ENCODE measurements around the gene VRK3. TPM values are rescaled to one million over a fixed set of nuclear protein-coding genes. Genes with fewer than 3 reads are reported as not detected.

Gene VRK3
- total and polyA plus RNA-seq, 2 of the 4 experiments (the other 2 are of a cell fraction), result 28.7 to 35.8 TPM

DNA sequence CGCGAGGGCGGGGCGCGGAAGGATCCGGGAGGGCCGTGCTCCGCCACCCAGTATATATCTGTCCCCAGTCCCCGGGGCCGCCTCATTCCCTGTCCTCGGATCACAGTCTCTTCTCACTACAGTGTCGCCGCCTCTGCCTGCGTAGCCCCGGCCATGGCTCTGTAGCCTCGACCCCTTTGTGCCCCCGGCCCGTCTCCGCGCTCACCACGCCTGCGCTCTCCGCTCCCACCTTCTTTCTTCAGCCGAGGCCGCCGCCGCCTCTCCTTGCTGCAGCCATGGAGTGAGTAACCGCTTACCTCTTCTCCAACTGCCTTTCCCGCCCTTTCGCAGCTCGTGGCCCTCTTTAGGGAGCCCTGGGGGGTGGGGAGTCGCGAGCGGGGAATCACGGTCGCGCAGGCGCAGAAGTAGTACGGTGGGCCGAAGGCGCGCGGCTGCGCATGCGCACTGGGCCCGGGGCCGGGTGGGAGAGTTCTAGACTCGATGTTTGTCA lies 96.0 kb downstream of the VRK3 start, which contains the start of the genes ATF5 and NUP62:
ATF5 (plus strand) TSS at position 85 of the 490 bp plus-strand sequence. CDS start 1,646 bp downstream, outside the sequence.
NUP62 (minus strand) TSS at position 384 of the 490 bp plus-strand sequence. CDS start 19,697 bp downstream, outside the sequence.
- H4K91ac ChIP-seq (ENCODE audit: insufficient read depth, low read depth, low read length), result peak within 1 kb of the TSS; percentile 93
- H3K56ac ChIP-seq (ENCODE audit: extremely low read depth, insufficient read depth, low read length), result peak within 1 kb of the TSS; percentile 91
- no peaks in the 10 kb centered on the region for H3K9me3 ChIP-seq (ENCODE audit: control insufficient read depth, insufficient read depth, low read length)
- H4K20me1 ChIP-seq (ENCODE audit: insufficient read depth, low read length), result peaks cover 10% of the 10 kb centered on the region; the same call in 1 of the 2 replicates
- BruUV-seq (replicated peaks), result TSS peak; percentile 81
- H3K9ac ChIP-seq (ENCODE audit: low read depth, low read length), result peak within 1 kb of the TSS; percentile 83
- DNase-seq, result peak; percentile 75
- H3K4me1 ChIP-seq (ENCODE audit: control insufficient read depth, insufficient read depth, low read length), result peaks cover 4% of the 10 kb centered on the region
- H3K18ac ChIP-seq (ENCODE audit: low read depth, low read length), result peak within 1 kb of the TSS; percentile 79
- WGBS, 2 experiments (ENCODE audit: extremely low coverage in 2 of 2, insufficient read length in 1 of 2), result 0% methylated on average over 14 of the region's 48 CpGs; no CpG with 5 or more reads in 1 of the 2 experiments
- dilution Hi-C loops (cut with HindIII; ENCODE audit: low sequenced_read_pairs, unreplicated experiment), result no loop called here
- peak within 1 kb of the TSS; percentile 82 to 98 for H4K8ac ChIP-seq (ENCODE audit: low read depth in 2 of 2, low read length in 2 of 2)
- H2BK5ac ChIP-seq (ENCODE audit: low read depth, low read length, poor library complexity, severe bottlenecking), result peak within 1 kb of the TSS; percentile 92
- H3K9me1 ChIP-seq (ENCODE audit: insufficient read depth, low read length), result peaks cover 14% of the 10 kb centered on the region
- H2BK15ac ChIP-seq (ENCODE audit: low read depth, low read length), result peak within 1 kb of the TSS; percentile 77; the same call in 1 of the 3 replicates
- H3K27ac ChIP-seq (ENCODE audit: insufficient read depth, low read length), result peak within 1 kb of the TSS; percentile 75
- peak within 1 kb of the TSS; percentile 97 for H3K4ac ChIP-seq (ENCODE audit: low read depth, low read length)
- H2AK9ac ChIP-seq (replicated peaks; ENCODE audit: low read depth, low read length, poor library complexity), result peak within 1 kb of the TSS; percentile 100
- H2BK120ac ChIP-seq (ENCODE audit: low read depth, low read length), result peak within 1 kb of the TSS; percentile 91
- peak within 1 kb of the TSS; percentile 93 for H3K23ac ChIP-seq (ENCODE audit: low read depth, low read length)
- H3K79me1 ChIP-seq (ENCODE audit: low read depth in 1 of 2, low read length in 2 of 2), result peaks cover 16 to 44% of the 10 kb centered on the region in 2 experiments
- H3K14ac ChIP-seq (replicated peaks; ENCODE audit: low read depth, low read length), result peak within 1 kb of the TSS; percentile 96
- peak within 1 kb of the TSS; percentile 73 for H4K5ac ChIP-seq (ENCODE audit: low read depth, low read length)
- intact Hi-C loops (cut with micrococcal nuclease), result no loop called here
- H2BK20ac ChIP-seq (ENCODE audit: low read depth, low read length), result peak within 1 kb of the TSS; percentile 72; the same call in 1 of the 2 replicates
- ATAC-seq (ENCODE audit: low read depth), result peak; percentile 59
- peaks cover 17% of the 10 kb centered on the region for H3K36me3 ChIP-seq (ENCODE audit: control insufficient read depth, insufficient read depth, low read length)
- H3K4me2 ChIP-seq (ENCODE audit: low read depth, low read length), result peak within 1 kb of the TSS; percentile 96
- peak within 1 kb of the TSS; percentile 80 for H3K4me3 ChIP-seq (ENCODE audit: insufficient read depth, low read depth, low read length)
- H3K27me3 ChIP-seq (ENCODE audit: control insufficient read depth, insufficient read depth, low read length), result no peaks in the 10 kb centered on the region
- POLR2A ChIA-PET (ENCODE audit: unreplicated experiment), result interaction anchor here (1.0 kb wide), 1 partner anchor 60 kb away, joined by 7 read pairs; no protein-coding TSS in a partner anchor
- in situ Hi-C loops (cut with MboI; ENCODE audit: low sequenced_read_pairs), result no loop called here
- peak within 1 kb of the TSS; percentile 98 for H2AFZ ChIP-seq (replicated peaks; ENCODE audit: low read length, poor library complexity)
- TF ChIP-seq, protein P1, sequence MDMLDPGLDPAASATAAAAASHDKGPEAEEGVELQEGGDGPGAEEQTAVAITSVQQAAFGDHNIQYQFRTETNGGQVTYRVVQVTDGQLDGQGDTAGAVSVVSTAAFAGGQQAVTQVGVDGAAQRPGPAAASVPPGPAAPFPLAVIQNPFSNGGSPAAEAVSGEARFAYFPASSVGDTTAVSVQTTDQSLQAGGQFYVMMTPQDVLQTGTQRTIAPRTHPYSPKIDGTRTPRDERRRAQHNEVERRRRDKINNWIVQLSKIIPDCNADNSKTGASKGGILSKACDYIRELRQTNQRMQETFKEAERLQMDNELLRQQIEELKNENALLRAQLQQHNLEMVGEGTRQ (IDR thresholded peaks at IDR 0.05; ENCODE audit: low read depth, low read length), result no peak
- TF ChIP-seq MAFK (IDR thresholded peaks at IDR 0.05; ENCODE audit: low read depth, low read length), result no peak
- TF ChIP-seq FOS (IDR thresholded peaks at IDR 0.05; ENCODE audit: low read depth, low read length), result no peak
- no peak for TF ChIP-seq SMC3 (IDR thresholded peaks at IDR 0.05; ENCODE audit: low read depth, low read length)
- peak; percentile 60; the same call in 1 of the 2 replicates for TF ChIP-seq MAZ (IDR thresholded peaks at IDR 0.05; ENCODE audit: borderline replicate concordance, low read depth, low read length)
- TF ChIP-seq RFX5 (IDR thresholded peaks at IDR 0.05; ENCODE audit: low read depth, low read length), result no peak
- TF ChIP-seq POLR2A (IDR thresholded peaks at IDR 0.05; ENCODE audit: low read depth, low read length), result peak; percentile 77
- no peak for TF ChIP-seq RAD21 (IDR thresholded peaks at IDR 0.05; ENCODE audit: low read length)
- no peak for TF ChIP-seq RCOR1 (IDR thresholded peaks at IDR 0.05; ENCODE audit: insufficient replicate concordance, low read length)
- no peak for TF ChIP-seq CEBPB (IDR thresholded peaks at IDR 0.05; ENCODE audit: low read depth, low read length)
- no peak for TF ChIP-seq CHD1 (IDR thresholded peaks at IDR 0.05; ENCODE audit: low read depth, low read length)
- H2AK5ac ChIP-seq (ENCODE audit: low read depth, low read length), result peak within 1 kb of the TSS; percentile 96
- CTCF ChIA-PET, result no interaction called here

Measured in IMR-90 (cell line).